ENCODE results near the gene RASSF3. TPM values are rescaled to one million over a fixed set of nuclear protein-coding genes. Genes with fewer than 3 reads are reported as not detected.

RASSF3 gene
- total RNA-seq, 2 experiments from 2014 or later: 40.4 to 41.6 TPM

DNA sequence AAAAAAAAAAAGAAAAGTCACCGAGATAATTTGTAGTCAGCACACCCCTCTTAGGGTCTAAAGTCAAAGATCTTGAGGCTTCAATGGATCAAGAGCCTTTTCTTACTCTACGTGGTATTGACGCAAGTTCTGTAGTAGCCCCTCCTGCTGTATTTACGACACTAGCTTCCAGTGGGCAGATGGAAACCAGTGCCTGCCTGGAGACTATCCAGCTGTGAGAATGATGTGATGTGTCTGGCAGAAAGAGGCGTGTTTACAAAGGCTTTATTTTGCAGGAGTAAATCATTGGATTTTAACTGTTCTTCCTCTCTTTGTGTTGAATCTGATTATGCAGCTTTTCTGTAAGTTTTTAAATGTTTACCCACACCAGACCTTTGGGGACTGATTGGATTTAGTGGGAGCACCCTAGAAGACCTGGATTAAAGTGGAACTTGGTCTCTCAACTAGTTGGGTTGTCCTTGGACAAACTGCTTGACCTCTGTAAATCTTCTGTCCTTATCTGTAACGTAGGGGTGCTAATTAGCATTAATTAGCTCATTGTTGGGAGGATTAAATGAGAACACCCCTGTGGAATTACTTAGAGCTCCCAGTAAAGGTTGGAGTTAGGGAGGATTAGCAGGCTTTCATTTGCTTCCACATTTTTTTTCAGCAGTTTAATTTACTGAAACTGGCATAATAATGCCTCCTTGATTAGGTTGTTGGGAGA lies 72.4 kb downstream of the RASSF3 start:
- no peak overlapping the region for H3K4me3 Mint-ChIP-seq
- H3K36me3 Mint-ChIP-seq (ENCODE audit: low read depth): peaks cover 44% of the 10 kb centered on the region
- TF ChIP-seq, protein P1, sequence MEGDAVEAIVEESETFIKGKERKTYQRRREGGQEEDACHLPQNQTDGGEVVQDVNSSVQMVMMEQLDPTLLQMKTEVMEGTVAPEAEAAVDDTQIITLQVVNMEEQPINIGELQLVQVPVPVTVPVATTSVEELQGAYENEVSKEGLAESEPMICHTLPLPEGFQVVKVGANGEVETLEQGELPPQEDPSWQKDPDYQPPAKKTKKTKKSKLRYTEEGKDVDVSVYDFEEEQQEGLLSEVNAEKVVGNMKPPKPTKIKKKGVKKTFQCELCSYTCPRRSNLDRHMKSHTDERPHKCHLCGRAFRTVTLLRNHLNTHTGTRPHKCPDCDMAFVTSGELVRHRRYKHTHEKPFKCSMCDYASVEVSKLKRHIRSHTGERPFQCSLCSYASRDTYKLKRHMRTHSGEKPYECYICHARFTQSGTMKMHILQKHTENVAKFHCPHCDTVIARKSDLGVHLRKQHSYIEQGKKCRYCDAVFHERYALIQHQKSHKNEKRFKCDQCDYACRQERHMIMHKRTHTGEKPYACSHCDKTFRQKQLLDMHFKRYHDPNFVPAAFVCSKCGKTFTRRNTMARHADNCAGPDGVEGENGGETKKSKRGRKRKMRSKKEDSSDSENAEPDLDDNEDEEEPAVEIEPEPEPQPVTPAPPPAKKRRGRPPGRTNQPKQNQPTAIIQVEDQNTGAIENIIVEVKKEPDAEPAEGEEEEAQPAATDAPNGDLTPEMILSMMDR (IDR thresholded peaks at IDR 0.05): no peak
- H3K27ac Mint-ChIP-seq: peak overlapping the region; percentile 84
- intact Hi-C loops (cut with micrococcal nuclease): no loop called here
- DNase-seq (no peak), ATAC-seq (no peak)
- no peaks in the 10 kb centered on the region for H3K9me3 Mint-ChIP-seq
- ChIA-PET POLR2A (interaction anchor here (0.8 to 3.8 kb wide), 6 partner anchors 9 to 74 kb away, joined by 3 to 13 read pairs (median 3); no protein-coding TSS in a partner anchor), CTCF (interaction anchor here (0.9 to 6.0 kb wide), 5 partner anchors 15 to 133 kb away, joined by 3 to 29 read pairs (median 6); no protein-coding TSS in a partner anchor)
- no peaks in the 10 kb centered on the region for H3K27me3 Mint-ChIP-seq
- H3K4me1 Mint-ChIP-seq (ENCODE audit: low read depth): peaks cover 85% of the 10 kb centered on the region

DNA sequence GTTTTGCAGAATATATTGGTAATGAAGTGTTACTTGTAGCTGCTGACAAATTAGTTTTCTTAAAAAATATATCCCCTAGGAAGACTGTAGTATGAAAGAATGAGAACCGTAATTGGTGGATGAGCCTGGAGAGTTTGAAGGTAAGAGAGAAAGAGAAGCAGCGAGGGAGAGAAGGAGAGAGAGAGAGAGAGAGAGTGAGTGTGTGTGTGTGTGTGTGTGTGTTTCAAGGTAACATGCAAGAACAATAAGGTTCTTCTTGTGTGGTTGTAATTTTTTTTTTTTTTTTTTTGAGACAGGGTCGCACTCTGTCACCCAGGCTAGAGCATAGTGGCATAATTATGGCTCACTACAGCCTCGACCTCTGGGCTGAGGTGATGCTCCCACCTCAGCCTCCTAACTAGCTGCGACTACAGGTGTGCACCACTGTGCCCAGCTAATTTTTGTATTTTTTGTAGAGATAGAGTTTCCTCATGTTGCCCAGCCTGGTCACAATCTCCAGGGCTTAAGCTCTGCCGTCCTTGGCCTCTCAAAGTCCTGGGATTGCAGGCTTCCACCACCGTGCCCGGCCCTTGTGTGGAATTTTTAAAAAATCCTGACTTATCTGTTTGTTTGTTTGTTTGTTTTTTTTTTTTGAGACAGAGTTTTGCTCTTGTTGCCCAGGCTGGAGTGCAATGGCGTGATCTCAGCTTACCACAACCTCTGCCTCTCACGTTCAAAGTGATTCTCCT lies 73.7 kb downstream of the RASSF3 start:
- DNase-seq (no peak), ATAC-seq (no peak)
- Mint-ChIP-seq H3K27ac (peak overlapping the region; percentile 84), H3K4me1 (ENCODE audit: low read depth) (peaks cover 85% of the 10 kb centered on the region), H3K27me3 (no peaks in the 10 kb centered on the region), H3K36me3 (ENCODE audit: low read depth) (peaks cover 57% of the 10 kb centered on the region), H3K9me3 (no peaks in the 10 kb centered on the region), H3K4me3 (peak overlapping the region; percentile 16)
- intact Hi-C loops (cut with micrococcal nuclease): no loop called here
- CTCF ChIA-PET: interaction anchor here (1.5 to 6.0 kb wide), 5 partner anchors 14 to 134 kb away, joined by 4 to 29 read pairs (median 8); no protein-coding TSS in a partner anchor
- TF ChIP-seq, protein P1 (IDR thresholded peaks at IDR 0.05): no peak
- POLR2A ChIA-PET: interaction anchor here (0.7 to 3.8 kb wide), 9 partner anchors 8 to 101 kb away, joined by 3 to 13 read pairs (median 4); partner anchors contain the start of gene RASSF3

DNA sequence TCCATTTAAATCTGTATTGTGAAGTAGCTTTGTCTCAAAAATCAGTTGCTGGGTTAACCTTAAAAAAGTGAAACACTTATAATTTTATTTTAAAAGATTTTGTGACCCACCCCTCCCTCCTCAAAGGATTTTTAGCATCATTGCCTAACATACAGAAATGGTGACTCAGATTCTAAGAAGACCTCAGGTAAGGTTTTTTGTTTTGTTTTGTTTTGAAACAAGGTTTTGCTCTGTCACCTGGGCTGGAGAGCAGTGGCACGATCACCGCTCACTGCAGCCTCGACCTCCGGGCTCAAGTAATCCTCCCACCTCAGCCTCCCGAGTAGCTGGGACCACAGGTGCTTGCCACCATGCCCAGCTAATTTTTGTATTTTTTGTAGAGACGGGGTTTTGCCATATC lies 74.8 kb downstream of the RASSF3 start:
- ChIA-PET POLR2A (interaction anchor here (1.0 to 3.8 kb wide), 6 partner anchors 9 to 84 kb away, joined by 3 to 13 read pairs (median 6); partner anchors contain the start of gene RASSF3), CTCF (interaction anchor here (1.5 to 6.0 kb wide), 5 partner anchors 12 to 136 kb away, joined by 4 to 29 read pairs (median 8); no protein-coding TSS in a partner anchor)
- intact Hi-C loops (cut with micrococcal nuclease): no loop called here
- ATAC-seq: peak; percentile 16
- H3K27me3 Mint-ChIP-seq: no peaks in the 10 kb centered on the region
- H3K4me1 Mint-ChIP-seq (ENCODE audit: low read depth): peaks cover 80% of the 10 kb centered on the region
- DNase-seq: peak; percentile 27
- no peaks in the 10 kb centered on the region for H3K9me3 Mint-ChIP-seq
- TF ChIP-seq, protein P1 (IDR thresholded peaks at IDR 0.05): no peak
- H3K27ac Mint-ChIP-seq: peak overlapping the region; percentile 84
- H3K36me3 Mint-ChIP-seq (ENCODE audit: low read depth): peaks cover 59% of the 10 kb centered on the region
- H3K4me3 Mint-ChIP-seq: no peak overlapping the region

DNA sequence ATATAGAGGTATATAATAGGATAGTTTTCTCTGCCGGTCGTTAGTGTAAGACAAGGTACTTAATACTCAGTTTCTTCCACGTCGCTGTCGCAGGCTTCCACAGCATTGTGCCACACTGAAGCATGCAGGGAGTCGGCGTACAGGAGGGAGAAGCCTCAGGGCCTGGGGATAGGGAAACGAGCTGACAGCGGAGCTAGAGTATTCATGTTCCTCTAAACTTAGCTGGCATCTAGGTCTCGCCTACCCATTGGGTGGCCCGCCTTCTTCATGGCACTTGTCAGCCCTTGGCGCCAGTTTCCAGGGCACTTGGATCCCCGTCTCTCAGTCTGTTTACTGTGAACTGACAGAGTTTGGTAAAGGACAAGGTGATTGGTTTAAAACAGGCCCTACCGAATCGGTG lies 75.3 kb downstream of the RASSF3 start:
- ChIA-PET POLR2A (interaction anchor here (1.2 to 1.5 kb wide), 2 partner anchors 10 to 75 kb away, joined by 4 to 9 read pairs; partner anchors contain the start of gene RASSF3), CTCF (interaction anchor here (1.8 to 6.0 kb wide), 2 partner anchors 12 to 136 kb away, joined by 8 to 29 read pairs; no protein-coding TSS in a partner anchor)
- DNase-seq (no peak), ATAC-seq (no peak)
- H3K36me3 Mint-ChIP-seq (ENCODE audit: low read depth): peaks cover 59% of the 10 kb centered on the region
- TF ChIP-seq, protein P1 (IDR thresholded peaks at IDR 0.05): no peak
- peaks cover 77% of the 10 kb centered on the region for H3K4me1 Mint-ChIP-seq (ENCODE audit: low read depth)
- H3K9me3 Mint-ChIP-seq: no peaks in the 10 kb centered on the region
- intact Hi-C loops (cut with micrococcal nuclease): no loop called here
- H3K27me3 Mint-ChIP-seq: no peaks in the 10 kb centered on the region
- H3K27ac Mint-ChIP-seq: peak overlapping the region; percentile 84
- H3K4me3 Mint-ChIP-seq: no peak overlapping the region
